SIG-M5 treated with dmso at 0.1 percent for 504 hours (cell line): ENCODE data around the gene RPL5.
A peak's percentile ranks its signal among the peaks of the same experiment; 100 is the strongest.

Experiments used
- DNase-seq: peaks from one replicate; lab custom pipeline; 2025; ENCODE audit not compliant: unreplicated experiment; lab: John Stamatoyannopoulos, UW

The RPL5 gene

GRCh38 chr1:92853299-92853698 is 21.5 kb downstream of the RPL5 start:
- peak; percentile 79 for DNase-seq

GRCh38 chr1:92854101-92854785 is 22.4 kb downstream of the RPL5 start:
- DNase-seq: no peak

- DNase-seq: no peak
Observed at GRCh38 chr1:92855236-92855635, 23.4 kb downstream of the RPL5 start.

GRCh38 chr1:92857817-92858216 is 26.0 kb downstream of the RPL5 start:
- no peak for DNase-seq

GRCh38 chr1:92858564-92859399 is 26.9 kb downstream of the RPL5 start:
- DNase-seq: peak; percentile 76

- no peak for DNase-seq
Observed at GRCh38 chr1:92859400-92860039, 27.7 kb downstream of the RPL5 start.

- no peak for DNase-seq
Observed at GRCh38 chr1:92862605-92863004, 30.8 kb downstream of the RPL5 start.

- no peak for DNase-seq
Observed at GRCh38 chr1:92864131-92864530, 32.3 kb downstream of the RPL5 start.

GRCh38 chr1:92870591-92870990 is 38.8 kb downstream of the RPL5 start:
- DNase-seq: no peak

GRCh38 chr1:92872719-92873118 is 40.9 kb downstream of the RPL5 start:
- DNase-seq: no peak

GRCh38 chr1:92874987-92875386 is 43.1 kb downstream of the RPL5 start:
- DNase-seq: no peak

GRCh38 chr1:92876351-92876750 is 44.5 kb downstream of the RPL5 start:
- no peak for DNase-seq

GRCh38 chr1:92877081-92877711 is 45.4 kb downstream of the RPL5 start:
- DNase-seq: no peak

GRCh38 chr1:92877792-92878191 is 46.0 kb downstream of the RPL5 start:
- no peak for DNase-seq

- DNase-seq: no peak
Observed at GRCh38 chr1:92879316-92879968, 47.6 kb downstream of the RPL5 start.

- no peak for DNase-seq
Observed at GRCh38 chr1:92881391-92881790, 49.6 kb downstream of the RPL5 start.

GRCh38 chr1:92882819-92883218 is 51.0 kb downstream of the RPL5 start:
- DNase-seq: peak; percentile 67

- DNase-seq: no peak
Observed at GRCh38 chr1:92883297-92883696, 51.5 kb downstream of the RPL5 start.

- DNase-seq: no peak
Observed at GRCh38 chr1:92884195-92884594, 52.4 kb downstream of the RPL5 start.

GRCh38 chr1:92886886-92887419 is 55.1 kb downstream of the RPL5 start:
- DNase-seq: no peak

- DNase-seq: no peak
Observed at GRCh38 chr1:92887465-92887864, 55.6 kb downstream of the RPL5 start.
